AG10803 (cell line): ENCODE results near the gene CYB5R3.

Source experiments
- DNase-seq: peaks from one replicate; pipeline ENCODE4 v3.0.0; 2010; ENCODE audit warnings: low read depth
- H3K4me3 ChIP-seq: 2 replicates; pipeline ENCODE4 v1.5.1; 2011; ENCODE audit warnings: mild to moderate bottlenecking, low read length, control low read depth
- CTCF ChIP-seq: conservative IDR thresholded peaks from 2 replicates; pipeline ENCODE4 v1.5.1; 2011; ENCODE audit warnings: mild to moderate bottlenecking, low read length, control low read depth, inconsistent platforms

The CYB5R3 gene

DNA sequence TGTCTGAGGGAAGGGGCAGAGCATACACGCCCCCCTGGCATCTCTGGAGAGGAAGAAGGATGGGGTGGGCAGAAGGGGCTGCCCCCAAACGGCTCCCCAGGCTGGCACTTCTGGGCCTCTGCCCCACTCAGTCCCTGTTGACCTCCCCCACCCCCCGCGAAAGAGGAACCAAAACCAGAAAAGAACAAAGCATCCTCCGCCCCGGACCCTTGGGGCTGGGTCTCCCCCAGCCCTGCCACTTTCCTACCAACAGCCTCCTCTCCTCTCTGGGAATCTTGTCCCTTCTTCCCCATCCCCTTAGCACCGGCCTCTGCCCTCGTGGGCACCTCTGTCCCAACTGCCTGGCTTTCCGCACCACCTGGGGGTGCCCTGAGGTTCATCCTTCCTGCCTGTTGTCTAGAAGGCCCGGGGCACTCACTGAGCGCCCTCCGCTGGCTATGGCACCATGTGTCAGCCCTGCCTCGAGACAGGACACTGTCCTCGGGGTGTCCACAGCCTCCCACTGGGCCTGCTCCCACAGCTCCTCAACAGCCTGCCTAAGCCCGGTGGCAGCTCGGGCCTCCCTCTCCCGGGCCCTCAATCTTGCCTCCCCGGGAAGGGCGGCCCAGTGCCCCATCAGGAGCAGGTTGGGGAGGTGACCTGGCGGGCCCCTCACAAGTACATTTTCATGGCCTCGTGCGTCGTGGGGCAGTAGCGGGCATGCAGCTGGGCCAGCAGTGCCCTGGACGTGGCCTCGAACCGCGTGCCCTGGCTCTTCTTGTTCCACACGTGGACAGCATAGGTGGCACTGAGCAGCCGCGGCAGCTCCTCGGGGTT is 43.3 kb upstream of the CYB5R3 start:
- no peak for TF ChIP-seq CTCF
- H3K4me3 ChIP-seq = no peak overlapping the region
- DNase-seq = no peak

GRCh38 chr22:42691440-42691839 is 42.2 kb upstream of the CYB5R3 start:
- DNase-seq = no peak
- no peak for TF ChIP-seq CTCF
- no peak overlapping the region for H3K4me3 ChIP-seq

DNA sequence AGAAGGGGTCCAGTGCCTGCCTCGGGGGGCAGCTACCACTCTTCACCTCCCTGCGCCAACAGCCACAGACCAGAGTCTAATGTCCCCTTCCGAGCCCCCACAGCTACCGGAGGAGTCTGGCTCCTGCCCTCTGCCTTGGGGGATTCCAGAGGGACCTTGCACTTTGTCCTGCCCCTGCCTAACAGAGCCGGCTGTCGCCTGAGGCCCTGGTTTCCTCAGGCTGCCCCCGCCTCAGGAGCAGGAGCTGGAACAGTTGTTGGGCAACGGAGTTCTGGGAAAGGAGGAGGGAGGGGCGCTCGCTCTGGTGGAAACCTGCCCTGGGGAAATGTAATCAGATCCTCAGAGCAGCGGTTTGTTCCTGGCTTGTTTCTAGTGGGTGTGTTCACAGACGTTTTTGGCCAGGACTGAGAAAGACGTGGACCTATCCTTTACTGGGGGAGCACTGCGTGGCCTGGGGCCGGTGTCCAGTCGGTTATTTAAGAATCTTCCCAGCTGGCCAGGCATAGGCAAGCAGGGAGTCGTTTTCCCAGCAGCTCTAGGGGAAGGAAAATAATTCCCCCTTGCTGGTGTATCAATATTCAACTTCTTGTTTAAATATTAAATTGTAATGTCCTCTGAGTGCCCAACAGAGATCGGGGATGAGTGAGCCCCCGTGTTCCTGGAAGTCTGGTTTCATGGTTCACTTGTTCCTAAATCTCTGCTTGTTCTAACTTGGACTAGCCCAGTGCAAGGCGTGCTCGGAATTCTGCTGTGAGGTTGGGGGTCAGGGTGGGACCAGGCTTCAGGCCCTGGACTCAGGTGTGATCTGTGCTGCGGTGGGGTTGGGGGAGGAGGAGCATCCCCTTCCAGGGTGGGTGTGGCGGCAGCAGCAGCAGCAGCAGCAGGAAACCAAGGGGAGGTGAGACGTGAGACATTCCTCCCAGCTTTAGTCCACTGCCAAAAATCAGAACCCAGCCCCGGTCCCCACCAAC is 39.3 kb upstream of the CYB5R3 start:
- H3K4me3 ChIP-seq = no peak overlapping the region
- TF ChIP-seq CTCF = no peak

GRCh38 chr22:42686756-42687491 is 37.7 kb upstream of the CYB5R3 start:
- H3K4me3 ChIP-seq = no peak overlapping the region
- TF ChIP-seq CTCF = no peak
- DNase-seq = no peak

More for the DNA sequence above, 39.3 kb upstream of the CYB5R3 start:
- peak; percentile 92 for DNase-seq

- no peak for DNase-seq
- TF ChIP-seq CTCF = no peak
- no peak overlapping the region for H3K4me3 ChIP-seq
Observed at GRCh38 chr22:42685941-42686653, 36.9 kb upstream of the CYB5R3 start.

DNA sequence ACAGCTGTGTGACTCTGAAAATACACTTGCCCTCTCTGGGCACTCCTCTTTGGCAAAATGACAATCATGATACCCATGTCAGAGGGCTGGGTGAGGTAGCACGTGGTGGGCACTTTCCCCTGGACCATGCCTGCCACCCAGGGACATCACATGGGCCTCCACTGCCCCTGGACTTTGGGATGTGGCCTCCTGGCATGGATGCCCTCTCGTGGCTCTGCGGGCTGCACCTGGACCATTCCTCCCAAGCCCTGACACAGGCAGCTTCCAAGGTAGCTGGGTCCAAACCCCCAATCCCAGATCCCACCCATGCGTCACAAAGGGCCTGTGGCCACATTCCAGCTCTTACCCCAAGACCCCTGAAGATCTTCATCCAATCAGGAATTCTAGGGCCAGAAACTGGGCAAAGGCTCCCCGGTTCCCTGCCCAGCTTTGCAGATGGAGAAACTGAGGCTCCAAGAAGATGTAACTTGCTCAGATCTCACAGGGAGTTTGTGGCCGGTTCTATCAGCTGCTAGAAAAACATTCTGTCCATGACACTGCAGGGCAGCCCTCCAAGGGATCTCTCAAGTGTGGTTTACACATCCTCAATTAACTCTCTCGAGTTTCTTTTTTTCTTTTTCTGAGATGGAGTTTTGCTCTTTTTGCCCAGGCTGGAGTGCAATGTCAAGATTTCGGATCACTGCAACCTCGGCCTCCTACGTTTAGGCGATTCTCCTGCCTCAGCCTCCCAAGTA is 35.4 kb upstream of the CYB5R3 start:
- DNase-seq = peak; percentile 59
- no peak overlapping the region for H3K4me3 ChIP-seq
- TF ChIP-seq CTCF = no peak
